ENCODE results near the gene IRF5. TPM values are rescaled to one million over a fixed set of nuclear protein-coding genes. Genes with fewer than 3 reads are reported as not detected.
A peak's percentile ranks its signal among the peaks of the same experiment; 100 is the strongest.

Gene IRF5
- total and polyA plus RNA-seq, 7 donors = 0.44 to 1.6 (median 1.2) TPM

- Histone ChIP-seq H3K4me3 (no peak overlapping the region), H3K27ac (no peak overlapping the region), H3K36me3 (ENCODE audit: insufficient read depth in 1 of 2, low read depth in 1 of 2) (peaks cover 11 to 95% of the 10 kb centered on the region in 2 donors), H3K4me1 (no peaks in the 10 kb centered on the region), H3K27me3 (ENCODE audit: insufficient read depth in 3 of 3, low read length in 2 of 3) (no peaks in the 10 kb centered on the region), H3K9me3 (no peaks in the 10 kb centered on the region)
- WGBS, 3 donors = 77 to 89% (median 87%) methylated on average over 7 of the region's 7 CpGs
- intact Hi-C loops (cut with DNase I) = no loop called here
- no peak for TF ChIP-seq CTCF (IDR thresholded peaks at IDR 0.05)
- DNase-seq = no peak
- peak; percentile 61 to 78 (median 76) for ATAC-seq
Observed at GRCh38 chr7:128974241-128974934, 36.7 kb downstream of the IRF5 start.

- DNase-seq (no peak), ATAC-seq (no peak)
- Histone ChIP-seq H3K4me3 (no peak overlapping the region), H3K4me1 (no peaks in the 10 kb centered on the region), H3K27me3 (ENCODE audit: insufficient read depth in 3 of 3, low read length in 2 of 3) (no peaks in the 10 kb centered on the region), H3K36me3 (ENCODE audit: insufficient read depth in 1 of 2, low read depth in 1 of 2) (peaks cover 7 to 99% of the 10 kb centered on the region in 2 donors), H3K9me3 (no peaks in the 10 kb centered on the region), H3K27ac (no peak overlapping the region)
- no peak for TF ChIP-seq CTCF (IDR thresholded peaks at IDR 0.05)
- WGBS, 3 donors = 96 to 98% (median 97%) methylated on average over 2 of the region's 2 CpGs
- intact Hi-C loops (cut with DNase I) = no loop called here
Observed at GRCh38 chr7:128982105-128982504, 44.4 kb downstream of the IRF5 start.

GRCh38 chr7:128985660-128986059 is 47.9 kb downstream of the IRF5 start:
- Histone ChIP-seq H3K4me1 (no peaks in the 10 kb centered on the region), H3K4me3 (no peak overlapping the region), H3K9me3 (no peaks in the 10 kb centered on the region), H3K27me3 (ENCODE audit: insufficient read depth in 3 of 3, low read length in 2 of 3) (no peaks in the 10 kb centered on the region), H3K27ac (no peak overlapping the region), H3K36me3 (ENCODE audit: insufficient read depth in 1 of 2, low read depth in 1 of 2) (peaks cover 7 to 100% of the 10 kb centered on the region in 2 donors)
- DNase-seq (no peak), ATAC-seq (no peak)
- intact Hi-C loops (cut with DNase I) = no loop called here
- no peak for TF ChIP-seq CTCF (IDR thresholded peaks at IDR 0.05)

- TF ChIP-seq CTCF (IDR thresholded peaks at IDR 0.05) = no peak
- intact Hi-C loops (cut with DNase I) = no loop called here
- WGBS, 3 donors = 79 to 85% (median 84%) methylated on average over 3 of the region's 3 CpGs
- H3K4me3 ChIP-seq = no peak overlapping the region
- H3K27ac ChIP-seq = no peak overlapping the region
- no peak for DNase-seq
- no peaks in the 10 kb centered on the region for H3K9me3 ChIP-seq
- H3K4me1 ChIP-seq = no peaks in the 10 kb centered on the region
- H3K27me3 ChIP-seq (ENCODE audit: insufficient read depth in 3 of 3, low read length in 2 of 3) = no peaks in the 10 kb centered on the region
- H3K36me3 ChIP-seq (ENCODE audit: insufficient read depth in 1 of 2, low read depth in 1 of 2) = peaks cover 7 to 100% of the 10 kb centered on the region in 2 donors
- ATAC-seq = no peak
Observed at GRCh38 chr7:128986609-128987008, 48.9 kb downstream of the IRF5 start.

- Histone ChIP-seq H3K36me3 (ENCODE audit: insufficient read depth in 1 of 2, low read depth in 1 of 2) (peaks cover 5 to 97% of the 10 kb centered on the region in 2 donors), H3K4me3 (no peak overlapping the region), H3K9me3 (no peaks in the 10 kb centered on the region), H3K4me1 (no peaks in the 10 kb centered on the region), H3K27me3 (ENCODE audit: insufficient read depth in 3 of 3, low read length in 2 of 3) (no peaks in the 10 kb centered on the region), H3K27ac (no peak overlapping the region)
- no peak for TF ChIP-seq CTCF (IDR thresholded peaks at IDR 0.05)
- DNase-seq = no peak
- no peak for ATAC-seq
- intact Hi-C loops (cut with DNase I) = no loop called here
Observed at GRCh38 chr7:128988372-128988771, 50.6 kb downstream of the IRF5 start.
